ENCODE results near the gene TET2.

The TET2 gene

GRCh38 chr4:105184316-105184980 is 37.8 kb downstream of the TET2 start:
- DNase-seq: no peak

- DNase-seq: no peak
Measured at GRCh38 chr4:105186701-105187161, 40.1 kb downstream of the TET2 start.

- DNase-seq: no peak
Measured at GRCh38 chr4:105189855-105190650, 43.4 kb downstream of the TET2 start.

GRCh38 chr4:105191621-105192210 is 45.0 kb downstream of the TET2 start:
- no peak for DNase-seq

- DNase-seq: no peak
Measured at GRCh38 chr4:105192474-105192873, 45.8 kb downstream of the TET2 start.

GRCh38 chr4:105192910-105193309 is 46.2 kb downstream of the TET2 start:
- DNase-seq: no peak

- no peak for DNase-seq
Measured at GRCh38 chr4:105193536-105193935, 46.9 kb downstream of the TET2 start.

GRCh38 chr4:105194328-105195231 is 47.9 kb downstream of the TET2 start:
- no peak for DNase-seq

- no peak for DNase-seq
Measured at GRCh38 chr4:105196523-105197145, 50.0 kb downstream of the TET2 start.

- DNase-seq: no peak
Measured at GRCh38 chr4:105197777-105198176, 51.1 kb downstream of the TET2 start.

GRCh38 chr4:105198541-105198940 is 51.9 kb downstream of the TET2 start:
- DNase-seq: no peak

- no peak for DNase-seq
Measured at GRCh38 chr4:105206214-105206613, 59.5 kb downstream of the TET2 start.

- no peak for DNase-seq
Measured at GRCh38 chr4:105207386-105207785, 60.7 kb downstream of the TET2 start.

GRCh38 chr4:105208561-105208960 is 61.9 kb downstream of the TET2 start:
- no peak for DNase-seq

- no peak for DNase-seq
Measured at GRCh38 chr4:105210916-105211315, 64.2 kb downstream of the TET2 start.

GRCh38 chr4:105215609-105216313 is 69.1 kb downstream of the TET2 start:
- DNase-seq: no peak

GRCh38 chr4:105225500-105225899 is 78.8 kb downstream of the TET2 start:
- DNase-seq: no peak

- DNase-seq: no peak
Measured at GRCh38 chr4:105227054-105227453, 80.4 kb downstream of the TET2 start.

GRCh38 chr4:105230287-105230686 is 83.6 kb downstream of the TET2 start:
- DNase-seq: no peak

GRCh38 chr4:105232374-105232773 is 85.7 kb downstream of the TET2 start:
- DNase-seq: no peak

- no peak for DNase-seq
Measured at GRCh38 chr4:105234582-105234981, 87.9 kb downstream of the TET2 start.
